Measurements from ENCODE around the gene SLC25A45.
"Not testable (repeated sequence)": the region's sequence is repeated elsewhere in the genome, so short reads cannot be mapped to it uniquely, and the experiment has no call there.

Gene SLC25A45

GRCh38 chr11:65413077-65413664 lies 30.7 kb upstream of the SLC25A45 start:
- no CpG with 5 or more reads among the region's 15 CpGs for WGBS (ENCODE audit: insufficient coverage, insufficient read length)

GRCh38 chr11:65412271-65413076 lies 30.0 kb upstream of the SLC25A45 start:
- no peak overlapping the region for H3K27ac ChIP-seq (ENCODE audit: low read length)
- no peak for DNase-seq (ENCODE audit: low read depth, low spot score)
- H3K9me3 ChIP-seq (ENCODE audit: control insufficient read depth, insufficient read depth, low read length), result no peaks in the 10 kb centered on the region
- no peaks in the 10 kb centered on the region for H3K27me3 ChIP-seq (ENCODE audit: control insufficient read depth, insufficient read depth, low read length)
- H3K4me3 ChIP-seq (ENCODE audit: low read length), result no peak overlapping the region
- WGBS (ENCODE audit: insufficient coverage, insufficient read length), result no CpG with 5 or more reads among the region's 24 CpGs
- peaks cover 6% of the 10 kb centered on the region for H3K36me3 ChIP-seq (ENCODE audit: control insufficient read depth, insufficient read depth, low read length)
- peaks cover 3% of the 10 kb centered on the region; the same call in 1 of the 2 replicates for H3K4me1 ChIP-seq (ENCODE audit: control insufficient read depth, insufficient read depth, low read length)

More at GRCh38 chr11:65413077-65413664, 30.7 kb upstream of the SLC25A45 start:
- not testable (repeated sequence) for H3K4me3 ChIP-seq (ENCODE audit: low read length); H3K36me3 ChIP-seq (ENCODE audit: control insufficient read depth, insufficient read depth, low read length); H3K4me1 ChIP-seq (ENCODE audit: control insufficient read depth, insufficient read depth, low read length); H3K27ac ChIP-seq (ENCODE audit: low read length); H3K9me3 ChIP-seq (ENCODE audit: control insufficient read depth, insufficient read depth, low read length); DNase-seq (ENCODE audit: low read depth, low spot score); H3K27me3 ChIP-seq (ENCODE audit: control insufficient read depth, insufficient read depth, low read length)

- no CpG with 5 or more reads among the region's 5 CpGs for WGBS (ENCODE audit: insufficient coverage, insufficient read length)
- Histone ChIP-seq H3K27me3 (ENCODE audit: control insufficient read depth, insufficient read depth, low read length) (no peaks in the 10 kb centered on the region), H3K9me3 (ENCODE audit: control insufficient read depth, insufficient read depth, low read length) (no peaks in the 10 kb centered on the region), H3K4me1 (ENCODE audit: control insufficient read depth, insufficient read depth, low read length) (0 out of 2 replicates have a peak, but pooled peaks cover 1% of the 10 kb centered on the region), H3K4me3 (ENCODE audit: low read length) (no peak overlapping the region), H3K27ac (ENCODE audit: low read length) (no peak overlapping the region), H3K36me3 (ENCODE audit: control insufficient read depth, insufficient read depth, low read length) (peaks cover 6% of the 10 kb centered on the region)
- no peak for DNase-seq (ENCODE audit: low read depth, low spot score)
Measured at GRCh38 chr11:65411681-65412070, 29.2 kb upstream of the SLC25A45 start.

GRCh38 chr11:65410936-65411680 lies 28.7 kb upstream of the SLC25A45 start:
- Histone ChIP-seq H3K4me3 (ENCODE audit: low read length) (no peak overlapping the region), H3K4me1 (ENCODE audit: control insufficient read depth, insufficient read depth, low read length) (no peaks in the 10 kb centered on the region), H3K27me3 (ENCODE audit: control insufficient read depth, insufficient read depth, low read length) (no peaks in the 10 kb centered on the region), H3K27ac (ENCODE audit: low read length) (no peak overlapping the region), H3K36me3 (ENCODE audit: control insufficient read depth, insufficient read depth, low read length) (peaks cover 6% of the 10 kb centered on the region), H3K9me3 (ENCODE audit: control insufficient read depth, insufficient read depth, low read length) (no peaks in the 10 kb centered on the region)
- WGBS (ENCODE audit: insufficient coverage, insufficient read length), result no CpG with 5 or more reads among the region's 29 CpGs
- DNase-seq (ENCODE audit: low read depth, low spot score), result no peak

GRCh38 chr11:65404638-65405339 lies 22.3 kb upstream of the SLC25A45 start:
- no CpG with 5 or more reads among the region's 24 CpGs for whole genome bisulfite sequencing (ENCODE audit: insufficient coverage, insufficient read length)

GRCh38 chr11:65404210-65404609 lies 21.8 kb upstream of the SLC25A45 start:
- Histone ChIP-seq H3K4me3 (ENCODE audit: low read length) (no peak overlapping the region), H3K36me3 (ENCODE audit: control insufficient read depth, insufficient read depth, low read length) (peaks cover 11% of the 10 kb centered on the region; the same call in 1 of the 2 replicates), H3K4me1 (ENCODE audit: control insufficient read depth, insufficient read depth, low read length) (0 out of 2 replicates have a peak, but pooled peaks cover 1% of the 10 kb centered on the region), H3K27me3 (ENCODE audit: control insufficient read depth, insufficient read depth, low read length) (no peaks in the 10 kb centered on the region), H3K9me3 (ENCODE audit: control insufficient read depth, insufficient read depth, low read length) (no peaks in the 10 kb centered on the region), H3K27ac (ENCODE audit: low read length) (no peak overlapping the region)
- no CpG with 5 or more reads among the region's 13 CpGs for WGBS (ENCODE audit: insufficient coverage, insufficient read length)
- no peak for DNase-seq (ENCODE audit: low read depth, low spot score)

More at GRCh38 chr11:65404638-65405339, 22.3 kb upstream of the SLC25A45 start:
- 0 out of 2 replicates have a peak, but pooled peaks cover 1% of the 10 kb centered on the region for H3K4me1 ChIP-seq (ENCODE audit: control insufficient read depth, insufficient read depth, low read length)
- H3K4me3 ChIP-seq (ENCODE audit: low read length), result no peak overlapping the region
- H3K9me3 ChIP-seq (ENCODE audit: control insufficient read depth, insufficient read depth, low read length), result no peaks in the 10 kb centered on the region
- DNase-seq (ENCODE audit: low read depth, low spot score), result no peak
- no peaks in the 10 kb centered on the region for H3K27me3 ChIP-seq (ENCODE audit: control insufficient read depth, insufficient read depth, low read length)
- H3K36me3 ChIP-seq (ENCODE audit: control insufficient read depth, insufficient read depth, low read length), result peaks cover 11% of the 10 kb centered on the region; the same call in 1 of the 2 replicates
- H3K27ac ChIP-seq (ENCODE audit: low read length), result no peak overlapping the region

- Histone ChIP-seq H3K4me1 (ENCODE audit: control insufficient read depth, insufficient read depth, low read length) (0 out of 2 replicates have a peak, but pooled peaks cover 1% of the 10 kb centered on the region), H3K36me3 (ENCODE audit: control insufficient read depth, insufficient read depth, low read length) (peaks cover 11% of the 10 kb centered on the region; the same call in 1 of the 2 replicates), H3K27me3 (ENCODE audit: control insufficient read depth, insufficient read depth, low read length) (no peaks in the 10 kb centered on the region), H3K9me3 (ENCODE audit: control insufficient read depth, insufficient read depth, low read length) (no peaks in the 10 kb centered on the region), H3K27ac (ENCODE audit: low read length) (no peak overlapping the region), H3K4me3 (ENCODE audit: low read length) (no peak overlapping the region)
- WGBS (ENCODE audit: insufficient coverage, insufficient read length), result no CpG with 5 or more reads among the region's 12 CpGs
- no peak for DNase-seq (ENCODE audit: low read depth, low spot score)
Measured at GRCh38 chr11:65403607-65404121, 21.2 kb upstream of the SLC25A45 start.

- Histone ChIP-seq H3K36me3 (ENCODE audit: control insufficient read depth, insufficient read depth, low read length) (peaks cover 11% of the 10 kb centered on the region; the same call in 1 of the 2 replicates), H3K27me3 (ENCODE audit: control insufficient read depth, insufficient read depth, low read length) (no peaks in the 10 kb centered on the region), H3K27ac (ENCODE audit: low read length) (no peak overlapping the region), H3K9me3 (ENCODE audit: control insufficient read depth, insufficient read depth, low read length) (no peaks in the 10 kb centered on the region), H3K4me1 (ENCODE audit: control insufficient read depth, insufficient read depth, low read length) (0 out of 2 replicates have a peak, but pooled peaks cover 1% of the 10 kb centered on the region), H3K4me3 (ENCODE audit: low read length) (no peak overlapping the region)
- no peak for DNase-seq (ENCODE audit: low read depth, low spot score)
- no CpG with 5 or more reads among the region's 2 CpGs for whole genome bisulfite sequencing (ENCODE audit: insufficient coverage, insufficient read length)
Measured at GRCh38 chr11:65402790-65403189, 20.3 kb upstream of the SLC25A45 start.

- Histone ChIP-seq H3K4me1 (ENCODE audit: control insufficient read depth, insufficient read depth, low read length) (0 out of 2 replicates have a peak, but pooled peaks cover 1% of the 10 kb centered on the region), H3K9me3 (ENCODE audit: control insufficient read depth, insufficient read depth, low read length) (no peaks in the 10 kb centered on the region), H3K36me3 (ENCODE audit: control insufficient read depth, insufficient read depth, low read length) (peaks cover 15% of the 10 kb centered on the region; the same call in 1 of the 2 replicates), H3K27me3 (ENCODE audit: control insufficient read depth, insufficient read depth, low read length) (no peaks in the 10 kb centered on the region), H3K27ac (ENCODE audit: low read length) (no peak overlapping the region), H3K4me3 (ENCODE audit: low read length) (no peak overlapping the region)
- no CpG with 5 or more reads among the region's 10 CpGs for WGBS (ENCODE audit: insufficient coverage, insufficient read length)
- no peak for DNase-seq (ENCODE audit: low read depth, low spot score)
Measured at GRCh38 chr11:65401803-65402248, 19.4 kb upstream of the SLC25A45 start.
